CD4-positive, alpha-beta T cell treated with Interleukin-6 at 100 ng/mL for 8 hours (primary cell): ENCODE measurements around the gene CUEDC1.

Source experiments
- DNase-seq: peaks from one replicate; pipeline ENCODE4 v3.0.0-alpha.2; 2020; ENCODE audit warnings: mixed read lengths, low spot score

The CUEDC1 gene

GRCh38 chr17:57874434-57875289, 80.5 kb downstream of the CUEDC1 start:
- DNase-seq = peak; percentile 10

DNA sequence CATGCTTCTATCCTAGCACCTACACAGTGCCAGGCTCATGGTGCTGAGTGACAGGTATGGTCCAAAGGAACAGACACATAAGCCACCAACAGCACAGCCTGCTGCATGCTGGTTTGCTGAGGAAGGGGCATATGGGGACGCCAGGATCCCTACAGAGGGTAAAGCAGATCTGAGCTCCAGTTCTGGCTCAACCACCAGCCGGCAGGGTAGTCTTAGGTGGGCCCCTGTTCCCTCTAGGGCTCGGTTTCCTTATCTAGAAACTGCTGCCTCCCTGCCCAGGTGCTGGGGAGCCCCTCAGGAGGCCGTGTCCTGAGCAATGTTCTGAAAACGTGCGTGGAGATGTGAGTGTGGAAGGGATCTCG, 81.2 kb downstream of the CUEDC1 start:
- DNase-seq = no peak

GRCh38 chr17:57873261-57874057, 81.8 kb downstream of the CUEDC1 start:
- no peak for DNase-seq

GRCh38 chr17:57872536-57872935, 82.7 kb downstream of the CUEDC1 start:
- DNase-seq = no peak

DNA sequence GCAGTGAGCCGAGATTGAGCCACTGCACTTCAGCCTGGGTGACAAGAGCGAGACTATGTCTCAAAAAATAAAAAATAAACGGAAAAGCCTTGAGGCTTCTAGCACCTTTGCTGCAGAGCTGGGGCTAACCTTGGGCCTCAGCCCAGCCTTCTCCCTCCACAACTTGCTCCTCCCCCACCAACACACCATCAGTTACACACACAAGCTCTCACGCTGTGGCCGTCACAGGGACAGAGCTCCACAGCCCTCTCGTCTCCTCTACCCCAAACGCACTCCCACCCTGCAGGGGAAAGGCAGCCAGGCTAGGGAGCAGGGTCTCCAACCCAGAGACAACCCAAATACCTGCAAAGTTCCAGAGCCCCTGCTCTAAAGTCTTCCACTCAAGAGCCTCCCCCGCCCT, 83.3 kb downstream of the CUEDC1 start:
- DNase-seq = no peak

- no peak for DNase-seq
Observed at GRCh38 chr17:57871155-57871554, 84.1 kb downstream of the CUEDC1 start.

- no peak for DNase-seq
Observed at GRCh38 chr17:57870283-57870635, 85.0 kb downstream of the CUEDC1 start.

GRCh38 chr17:57869617-57870282, 85.5 kb downstream of the CUEDC1 start:
- no peak for DNase-seq

DNA sequence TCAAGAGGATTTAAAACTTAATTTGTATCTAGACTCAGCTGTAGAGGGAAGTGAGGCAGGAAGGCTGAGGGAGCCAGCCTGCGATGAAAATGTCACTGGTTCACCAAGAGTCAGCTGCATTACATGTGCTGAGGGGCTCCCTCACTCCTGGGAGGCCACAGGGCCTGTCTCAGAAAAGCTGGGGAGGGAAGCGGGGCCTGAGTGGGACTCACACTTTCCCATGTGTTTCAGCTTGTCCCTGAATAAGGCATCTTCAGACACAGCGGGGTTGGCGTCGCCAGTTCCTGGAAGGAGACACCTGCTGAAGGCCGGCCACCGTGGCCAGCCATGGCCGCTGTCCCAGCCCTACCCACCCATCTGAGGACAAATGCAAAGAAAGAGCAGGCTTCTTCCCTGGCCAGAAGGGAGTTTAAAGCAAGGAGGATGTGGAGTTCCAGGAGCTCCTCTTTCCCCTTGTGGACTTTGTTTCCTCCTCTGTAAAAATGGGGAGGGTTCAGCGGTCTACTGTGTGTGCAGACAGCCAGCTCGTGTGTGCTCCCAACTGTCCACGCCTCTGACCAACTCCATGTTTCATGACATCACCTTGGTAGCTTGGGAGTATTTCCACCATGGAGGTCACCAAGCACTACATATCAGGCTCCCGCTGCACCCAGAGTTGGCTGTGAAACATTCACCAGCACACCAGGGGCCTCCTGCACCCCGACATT, 86.1 kb downstream of the CUEDC1 start:
- DNase-seq = no peak

- peak; percentile 22 for DNase-seq
Observed at GRCh38 chr17:57868007-57868909, 87.0 kb downstream of the CUEDC1 start.

DNA sequence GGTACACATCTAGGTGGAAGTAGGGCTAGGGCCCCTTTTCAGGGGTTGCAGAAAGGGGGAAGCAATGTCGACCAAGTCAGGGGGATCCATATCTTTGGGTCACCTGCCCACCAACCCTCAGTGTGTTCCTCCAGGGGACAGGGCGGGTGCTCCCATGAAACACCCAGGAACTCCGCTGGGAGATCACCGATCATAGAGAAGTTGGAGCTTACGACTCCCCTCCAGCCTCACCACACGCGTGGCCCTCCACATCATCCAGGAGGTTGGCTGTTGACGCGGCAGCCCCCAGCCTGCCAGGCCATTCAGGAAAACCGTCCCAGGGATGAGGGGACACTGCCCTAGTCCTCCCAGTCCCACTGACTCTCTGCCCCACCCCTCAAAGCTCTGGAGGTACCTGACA, 88.1 kb downstream of the CUEDC1 start:
- no peak for DNase-seq

DNA sequence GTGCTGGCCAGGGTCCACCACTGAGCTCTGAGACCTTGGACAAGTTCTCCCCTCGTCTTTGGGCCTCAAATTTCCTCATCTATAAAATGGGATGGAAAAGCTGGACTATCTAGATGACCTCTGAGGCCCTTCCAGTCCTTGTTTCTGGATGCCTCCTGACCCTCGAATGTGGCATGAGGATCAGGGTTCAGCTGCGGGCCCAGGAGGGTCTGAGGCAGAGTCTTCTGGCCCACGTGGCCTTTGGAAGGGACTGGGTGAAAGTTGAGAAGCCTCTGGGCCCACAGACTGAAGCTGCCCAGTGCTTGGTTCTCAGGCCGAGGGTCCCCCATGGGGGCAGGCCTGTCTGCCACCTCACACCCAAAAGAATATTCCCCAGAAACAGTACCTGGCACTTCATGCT, 88.5 kb downstream of the CUEDC1 start:
- DNase-seq = no peak

- DNase-seq = no peak
Observed at GRCh38 chr17:57866319-57866718, 88.9 kb downstream of the CUEDC1 start.

- DNase-seq = no peak
Observed at GRCh38 chr17:57864273-57864672, 90.9 kb downstream of the CUEDC1 start.

DNA sequence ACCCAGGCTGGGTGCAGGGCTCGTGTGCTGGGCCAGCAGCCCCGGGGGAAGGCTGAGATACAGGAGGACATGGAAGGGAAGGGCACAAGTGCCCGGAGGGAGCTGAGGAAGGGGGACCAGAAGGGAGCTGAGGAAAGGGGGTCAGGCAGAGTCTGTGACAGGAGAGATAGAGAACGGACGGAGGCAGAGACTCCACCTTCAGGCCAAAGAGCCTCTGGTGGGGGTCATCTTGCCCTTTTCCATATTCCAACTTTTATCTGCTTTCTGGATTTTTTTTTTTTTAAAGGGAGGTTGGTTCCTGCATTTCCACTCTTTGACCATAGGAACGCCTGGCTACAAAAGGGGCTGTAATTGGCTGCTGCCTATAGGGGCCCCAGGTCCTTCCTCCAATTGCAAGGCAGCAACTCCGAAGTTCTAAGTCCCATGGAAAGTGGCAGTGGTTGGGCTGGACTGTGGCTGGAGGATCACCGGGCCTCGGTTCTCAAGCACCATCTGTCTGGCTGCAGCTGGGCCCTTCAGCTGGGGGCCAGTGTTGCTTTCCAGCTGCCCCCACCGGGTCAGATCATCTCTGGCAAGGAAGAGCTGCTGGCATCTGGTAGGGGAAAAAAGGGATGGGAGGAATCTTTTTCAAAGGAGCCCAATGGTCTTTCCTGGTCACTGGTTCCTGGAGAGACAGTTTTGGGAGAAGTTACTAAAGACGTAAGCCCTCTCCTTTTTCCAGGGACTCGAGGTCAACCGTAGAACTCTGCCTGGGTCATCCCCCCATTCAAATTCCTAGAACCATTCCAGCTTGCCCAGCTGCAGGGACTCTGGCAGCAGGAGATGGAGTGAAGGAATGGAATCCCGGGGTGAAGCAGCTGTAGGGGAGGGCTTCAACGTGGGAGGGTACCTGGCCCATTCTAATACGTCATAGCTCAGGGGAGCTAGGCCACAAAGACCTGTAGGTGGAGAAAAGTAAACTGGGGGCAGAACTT, 92.2 kb downstream of the CUEDC1 start:
- no peak for DNase-seq

DNA sequence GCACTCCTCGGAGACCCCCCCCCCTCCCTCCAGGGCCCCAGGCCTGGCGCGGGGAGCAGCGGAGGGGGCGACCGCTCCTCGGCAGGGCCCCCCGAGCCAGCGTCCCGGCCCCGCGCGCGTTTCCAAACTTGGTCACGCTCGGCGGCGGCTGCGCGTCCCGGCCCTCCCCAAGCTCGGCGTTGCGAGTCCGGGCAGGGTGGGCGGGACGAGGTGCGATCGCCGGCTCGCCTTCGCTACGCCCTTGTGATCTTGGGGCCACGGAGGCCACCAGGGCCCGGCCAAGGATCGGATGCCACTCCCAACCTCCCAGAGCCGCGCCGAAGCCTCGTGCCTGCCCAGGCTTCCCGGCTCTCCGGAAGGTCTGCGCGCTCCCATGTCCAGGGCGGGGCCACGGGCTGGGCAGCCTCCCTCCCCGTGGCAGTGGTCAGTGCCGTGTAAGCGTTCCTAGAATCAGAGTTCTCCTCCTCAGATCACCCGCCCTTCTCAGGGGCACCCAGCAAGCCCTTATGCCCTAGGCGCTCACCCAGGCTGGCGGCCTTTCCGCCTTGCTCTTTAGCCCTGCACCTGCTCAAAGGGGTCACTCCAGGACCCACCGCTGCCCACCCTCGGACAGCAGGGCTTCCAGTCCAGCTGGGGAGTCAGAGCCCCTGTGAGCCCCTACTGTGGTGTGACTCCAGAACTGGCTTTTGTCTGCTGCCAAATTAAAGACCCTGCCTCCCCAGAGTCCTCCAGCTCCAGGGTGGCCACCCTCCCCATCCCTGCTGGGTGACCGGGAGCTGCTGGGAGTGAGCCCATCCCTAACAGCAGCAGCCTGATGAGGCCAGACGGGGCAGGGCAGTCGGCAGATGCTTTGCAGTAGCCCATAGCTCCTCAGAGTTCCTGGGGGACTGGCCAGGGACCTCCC, 93.2 kb downstream of the CUEDC1 start:
- DNase-seq = no peak

DNA sequence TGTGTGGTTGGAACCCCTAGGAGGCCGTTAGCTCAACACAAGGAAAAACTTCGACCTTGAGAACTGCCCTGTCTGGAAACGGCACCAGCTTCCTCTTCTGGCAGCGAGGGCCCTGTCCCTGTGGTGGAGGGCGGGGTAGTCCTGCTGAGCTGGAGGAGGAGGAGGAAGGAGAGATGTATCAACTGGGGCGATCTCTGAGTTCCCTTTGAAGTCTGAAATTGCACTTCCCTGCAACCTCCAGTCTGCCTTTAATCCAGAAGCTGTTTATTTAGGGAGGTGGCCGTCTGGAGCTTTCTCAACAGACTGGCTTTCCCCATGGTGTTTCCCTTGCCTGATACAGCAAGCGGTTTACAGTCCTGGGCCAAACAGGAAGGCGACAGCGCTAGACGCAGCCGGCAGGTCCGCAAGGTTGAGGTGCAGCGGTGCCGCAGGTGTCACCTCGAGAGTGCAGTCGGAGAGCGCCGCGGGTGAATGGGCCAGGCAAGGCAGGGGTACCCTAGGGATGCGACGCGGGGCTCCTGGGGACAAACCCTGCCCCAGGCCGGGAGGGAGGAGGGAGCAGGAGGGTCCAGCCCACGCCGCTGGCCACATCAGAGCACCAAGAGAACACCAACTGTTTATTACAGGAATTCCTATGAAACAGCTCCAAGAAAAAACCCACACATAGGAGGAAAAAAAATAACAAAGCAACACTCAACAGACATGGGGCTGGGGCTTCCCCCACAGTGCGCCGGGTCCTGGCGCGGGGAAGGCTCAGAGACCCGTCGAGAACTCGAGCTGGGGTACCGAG, 94.0 kb downstream of the CUEDC1 start:
- DNase-seq = peak; percentile 29

DNA sequence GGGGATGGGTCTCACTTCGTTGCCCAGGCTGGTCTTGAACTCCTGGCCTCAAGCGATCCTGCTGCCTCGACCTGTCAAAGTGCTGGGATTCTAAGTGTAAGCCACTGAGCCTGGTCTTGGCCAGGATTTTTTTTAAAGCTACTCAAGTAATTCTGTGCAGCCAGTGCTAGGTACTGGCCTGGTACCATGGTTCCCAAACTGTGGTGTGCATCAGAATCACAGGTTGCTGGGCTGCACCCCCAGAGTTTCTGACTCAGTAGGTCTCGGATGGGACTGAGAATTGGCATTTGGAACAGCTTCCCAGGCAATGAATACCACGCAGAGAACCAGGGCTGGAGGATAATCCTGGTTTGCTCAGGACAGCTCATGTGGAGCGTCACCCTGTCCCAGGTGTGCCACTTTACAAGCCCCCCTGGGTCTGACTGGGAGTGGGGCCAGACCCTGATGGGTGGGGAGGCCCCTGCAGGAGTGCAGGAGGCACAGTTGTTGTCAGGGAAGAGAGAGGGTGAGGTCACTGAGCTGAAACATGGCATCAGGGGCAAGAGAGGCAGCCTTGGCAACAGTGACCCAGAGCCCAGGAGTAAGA, 94.7 kb downstream of the CUEDC1 start:
- no peak for DNase-seq
